ENCODE data around the gene ITPRID2.

The ITPRID2 gene
- 52.9 reads per million, percentile 69 among the genes with 10 or more reads in this experiment for total RNA-seq

GRCh38 chr2:181891258-181891965 is at the start of gene ITPRID2:
ITPRID2 (plus strand) TSS chr2:181891730; CDS start chr2:181892067, 337 bp downstream.
- peak; percentile 46 for DNase-seq

GRCh38 chr2:181844551-181845290 is 46.8 kb upstream of the ITPRID2 start:
- no peak for DNase-seq

- DNase-seq, result no peak
These were observed 44.9 kb upstream of the ITPRID2 start for GRCh38 chr2:181846399-181847197.

GRCh38 chr2:181847198-181847556 is 44.4 kb upstream of the ITPRID2 start:
- DNase-seq, result no peak

GRCh38 chr2:181847702-181848101 is 43.8 kb upstream of the ITPRID2 start:
- no peak for DNase-seq

- DNase-seq, result no peak
These were observed 43.2 kb upstream of the ITPRID2 start for GRCh38 chr2:181848261-181848886.

GRCh38 chr2:181849601-181850000 is 41.9 kb upstream of the ITPRID2 start:
- no peak for DNase-seq

- no peak for DNase-seq
These were observed 40.5 kb upstream of the ITPRID2 start for GRCh38 chr2:181850936-181851560.

- no peak for DNase-seq
These were observed 39.8 kb upstream of the ITPRID2 start for GRCh38 chr2:181851726-181852125.

GRCh38 chr2:181853696-181854095 is 37.8 kb upstream of the ITPRID2 start:
- DNase-seq, result no peak

- no peak for DNase-seq
These were observed 34.0 kb upstream of the ITPRID2 start for GRCh38 chr2:181857483-181857882.

- DNase-seq, result no peak
These were observed 32.9 kb upstream of the ITPRID2 start for GRCh38 chr2:181858600-181858999.

- DNase-seq, result no peak
These were observed 32.4 kb upstream of the ITPRID2 start for GRCh38 chr2:181859123-181859522.

- DNase-seq, result no peak
These were observed 31.7 kb upstream of the ITPRID2 start for GRCh38 chr2:181859803-181860202.

GRCh38 chr2:181861379-181861778 is 30.2 kb upstream of the ITPRID2 start:
- DNase-seq, result no peak

GRCh38 chr2:181862583-181863281 is 28.8 kb upstream of the ITPRID2 start:
- DNase-seq, result no peak

GRCh38 chr2:181872178-181872577 is 19.4 kb upstream of the ITPRID2 start:
- DNase-seq, result no peak

GRCh38 chr2:181876614-181877063 is 14.9 kb upstream of the ITPRID2 start:
- no peak for DNase-seq

- DNase-seq, result no peak
These were observed 14.3 kb upstream of the ITPRID2 start for GRCh38 chr2:181877181-181877664.

GRCh38 chr2:181878448-181878847 is 13.1 kb upstream of the ITPRID2 start:
- DNase-seq, result no peak

GRCh38 chr2:181879295-181879694 is 12.2 kb upstream of the ITPRID2 start:
- DNase-seq, result no peak

Data from effector CD4-positive, alpha-beta T cell (primary cell).